Endodermal cell (in vitro differentiated cells): ENCODE measurements around the gene SYNRG. TPM values are rescaled to one million over a fixed set of nuclear protein-coding genes. Genes with fewer than 3 reads are reported as not detected.

Source experiments
- DNase-seq: peaks from one replicate; pipeline ENCODE4 v3.0.0-alpha.2; 2017
- H3K27ac ChIP-seq: 2 replicates; pipeline ENCODE4 v1.5.1; 2013; ENCODE audit warnings: mild to moderate bottlenecking, low read depth, low read length, moderate library complexity
- H3K27me3 ChIP-seq: 2 replicates; pipeline ENCODE4 v1.6.1; 2013; ENCODE audit warnings: mild to moderate bottlenecking, low read length, moderate library complexity; ENCODE audit not compliant: insufficient read depth, control insufficient read depth, poor library complexity, severe bottlenecking
- H3K36me3 ChIP-seq: 2 replicates; pipeline ENCODE4 v1.7.0; 2013; ENCODE audit warnings: mild to moderate bottlenecking, low read length, moderate library complexity; ENCODE audit not compliant: control insufficient read depth, insufficient read depth
- H3K4me1 ChIP-seq: one replicate; pipeline ENCODE4 v1.7.0; 2013; ENCODE audit warnings: low read length; ENCODE audit not compliant: control insufficient read depth, insufficient read depth
- H3K4me3 ChIP-seq: 2 replicates; pipeline ENCODE4 v1.5.1; 2013; ENCODE audit warnings: mild to moderate bottlenecking, low read length, moderate library complexity
- H3K9ac ChIP-seq: 2 replicates; pipeline ENCODE4 v1.6.1; 2013; ENCODE audit warnings: mild to moderate bottlenecking, low read length, moderate library complexity; ENCODE audit not compliant: poor library complexity, severe bottlenecking; ENCODE audit errors: extremely low read depth
- H3K9me3 ChIP-seq: 2 replicates; pipeline ENCODE4 v1.6.1; 2013; ENCODE audit warnings: mild to moderate bottlenecking, low read length, moderate library complexity; ENCODE audit not compliant: control insufficient read depth
- H3K27ac Mint-ChIP-seq: 2 replicates; pipeline ENCODE4 v1.8.0; 2020; ENCODE audit warnings: mixed read lengths
- H3K27me3 Mint-ChIP-seq: 2 replicates; pipeline ENCODE4 v1.8.0; 2021; ENCODE audit warnings: mild to moderate bottlenecking, mixed read lengths; ENCODE audit not compliant: insufficient read depth
- H3K36me3 Mint-ChIP-seq: 2 replicates; pipeline ENCODE4 v1.8.0; 2020; ENCODE audit warnings: low read depth, mixed read lengths
- H3K4me1 Mint-ChIP-seq: 2 replicates; pipeline ENCODE4 v1.8.0; 2020; ENCODE audit warnings: mixed read lengths
- H3K4me3 Mint-ChIP-seq: 2 replicates; pipeline ENCODE4 v1.8.0; 2020; ENCODE audit warnings: mild to moderate bottlenecking, moderate library complexity, mixed read lengths
- H3K9me3 Mint-ChIP-seq: 2 replicates; pipeline ENCODE4 v1.8.0; 2020; ENCODE audit warnings: mild to moderate bottlenecking, mixed read lengths
- CTCF ChIP-seq: fragments of 200-600 bp; sonication (generic); conservative IDR thresholded peaks from 2 replicates; pipeline ENCODE4 v1.5.0; 2021; ENCODE audit warnings: antibody characterized with exemption, mild to moderate bottlenecking
- WGBS, 2 experiments: methylation state at CpG; one replicate each; pipeline versions ENCODE4 v1.1.5 to v1.1.7; 2013; ENCODE audit warnings: missing lambda C conversion rate in 2 of 2, mixed read lengths in 1 of 2; ENCODE audit not compliant: insufficient coverage in 1 of 2, insufficient read length in 1 of 2; 5-methylcytosine and 5-hydroxymethylcytosine counted together
- total RNA-seq, 2 donors: library from RNA; stranded (reverse); fragmentation: NEBNext Ultra II Directional in 1 of 2; extraction: Animal tissue kit (Norgen Biotek cat#: 25700) in 1 of 2; gene quantifications; 2 replicates in 1 of 2; 3 replicates in 1 of 2; pipeline ENCODE4 v1.2.1, GENCODE V29; 2021

The SYNRG gene
- total RNA-seq, 2 donors from 2014 or later = 47.2 to 52.4 TPM

GRCh38 chr17:37643869-37644268 is 34.7 kb upstream of the SYNRG start:
- H3K4me3 ChIP-seq = peak overlapping the region; percentile 98
- H3K27ac Mint-ChIP-seq = no peak overlapping the region
- DNase-seq = no peak
- H3K4me3 Mint-ChIP-seq = peak overlapping the region; percentile 93
- no peaks in the 10 kb centered on the region for H3K9me3 ChIP-seq
- TF ChIP-seq CTCF = no peak
- peak overlapping the region; percentile 92 for H3K9ac ChIP-seq
- H3K4me1 ChIP-seq = peaks cover 3% of the 10 kb centered on the region
- WGBS, 2 experiments = 81 to 84% methylated on average over 3 of the region's 3 CpGs
- peaks cover 20% of the 10 kb centered on the region for H3K36me3 ChIP-seq
- peaks cover 35% of the 10 kb centered on the region for H3K27me3 ChIP-seq
- peaks cover 38% of the 10 kb centered on the region for H3K27me3 Mint-ChIP-seq
- peaks cover 23% of the 10 kb centered on the region for H3K36me3 Mint-ChIP-seq
- H3K27ac ChIP-seq = no peak overlapping the region
- H3K9me3 Mint-ChIP-seq = no peaks in the 10 kb centered on the region
- peaks cover 11% of the 10 kb centered on the region for H3K4me1 Mint-ChIP-seq

GRCh38 chr17:37643118-37643766 is 34.0 kb upstream of the SYNRG start, which contains the start of gene DDX52:
DDX52 (minus strand) TSS chr17:37643446; CDS start chr17:37643420, 26 bp downstream.
- Histone ChIP-seq H3K4me1 (peaks cover 3% of the 10 kb centered on the region), H3K36me3 (peaks cover 26% of the 10 kb centered on the region), H3K9ac (peak within 1 kb of the TSS; percentile 92), H3K4me3 (peak within 1 kb of the TSS; percentile 98), H3K27ac (peak within 1 kb of the TSS; percentile 62), H3K9me3 (no peaks in the 10 kb centered on the region), H3K27me3 (peaks cover 28% of the 10 kb centered on the region)
- H3K4me1 Mint-ChIP-seq = peaks cover 11% of the 10 kb centered on the region
- H3K36me3 Mint-ChIP-seq = peaks cover 28% of the 10 kb centered on the region
- no peaks in the 10 kb centered on the region for H3K9me3 Mint-ChIP-seq
- peaks cover 34% of the 10 kb centered on the region for H3K27me3 Mint-ChIP-seq
- peak within 1 kb of the TSS; percentile 93 for H3K4me3 Mint-ChIP-seq
- peak within 1 kb of the TSS; percentile 94 for H3K27ac Mint-ChIP-seq
- peak; percentile 97 for DNase-seq
- peak; percentile 27 for TF ChIP-seq CTCF
- WGBS, 2 experiments = 0 to 1% methylated on average over 9 to 42 of the region's 43 CpGs

GRCh38 chr17:37642681-37643080 is 33.5 kb upstream of the SYNRG start:
- peaks cover 32% of the 10 kb centered on the region for H3K36me3 ChIP-seq
- peaks cover 33% of the 10 kb centered on the region for H3K36me3 Mint-ChIP-seq
- peaks cover 11% of the 10 kb centered on the region for H3K4me1 Mint-ChIP-seq
- no peak for DNase-seq
- no peaks in the 10 kb centered on the region for H3K9me3 Mint-ChIP-seq
- peaks cover 3% of the 10 kb centered on the region for H3K4me1 ChIP-seq
- H3K4me3 ChIP-seq = peak overlapping the region; percentile 98
- peak overlapping the region; percentile 94 for H3K27ac Mint-ChIP-seq
- peaks cover 23% of the 10 kb centered on the region for H3K27me3 ChIP-seq
- TF ChIP-seq CTCF = no peak
- H3K9ac ChIP-seq = peak overlapping the region; percentile 92
- peaks cover 28% of the 10 kb centered on the region for H3K27me3 Mint-ChIP-seq
- peak overlapping the region; percentile 93 for H3K4me3 Mint-ChIP-seq
- 0 to 3% methylated on average over 5 to 7 of the region's 7 CpGs for WGBS, 2 experiments
- no peaks in the 10 kb centered on the region for H3K9me3 ChIP-seq
- H3K27ac ChIP-seq = peak overlapping the region; percentile 62
